Measurements from ENCODE around the gene IGFBP1. TPM values are rescaled to one million over a fixed set of nuclear protein-coding genes. Genes with fewer than 3 reads are reported as not detected.

Gene IGFBP1
- polyA plus RNA-seq, 1 of the 3 experiments (the other 2 are of a cell fraction), result not detected

DNA sequence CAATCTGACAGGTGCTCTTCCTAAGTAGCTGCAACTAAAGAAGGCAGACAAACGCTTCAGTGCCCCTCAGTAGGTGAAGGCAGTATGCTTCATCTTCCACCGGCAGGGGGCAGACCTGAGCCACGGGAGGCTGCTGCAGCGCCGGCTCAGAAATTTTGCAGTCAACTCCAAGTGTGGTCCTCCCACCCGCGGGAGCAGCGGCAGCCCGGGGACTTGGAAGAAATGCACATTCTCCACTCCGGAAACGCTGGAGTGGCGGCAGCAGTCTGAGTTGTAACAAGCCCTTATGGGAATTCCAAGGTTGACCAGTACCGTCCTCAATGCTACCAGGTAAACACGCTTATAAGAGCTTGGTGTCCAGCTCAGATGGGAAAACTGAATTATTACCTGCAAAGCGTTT, 29.4 kb downstream of the IGFBP1 start (continued):
- TF ChIP-seq, protein P1, sequence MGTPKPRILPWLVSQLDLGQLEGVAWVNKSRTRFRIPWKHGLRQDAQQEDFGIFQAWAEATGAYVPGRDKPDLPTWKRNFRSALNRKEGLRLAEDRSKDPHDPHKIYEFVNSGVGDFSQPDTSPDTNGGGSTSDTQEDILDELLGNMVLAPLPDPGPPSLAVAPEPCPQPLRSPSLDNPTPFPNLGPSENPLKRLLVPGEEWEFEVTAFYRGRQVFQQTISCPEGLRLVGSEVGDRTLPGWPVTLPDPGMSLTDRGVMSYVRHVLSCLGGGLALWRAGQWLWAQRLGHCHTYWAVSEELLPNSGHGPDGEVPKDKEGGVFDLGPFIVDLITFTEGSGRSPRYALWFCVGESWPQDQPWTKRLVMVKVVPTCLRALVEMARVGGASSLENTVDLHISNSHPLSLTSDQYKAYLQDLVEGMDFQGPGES (IDR thresholded peaks at IDR 0.05; ENCODE audit: low read depth, low read length), result no peak
- TF ChIP-seq FOXJ3 (CRISPR knock-in tag; IDR thresholded peaks at IDR 0.05) (no peak), SIN3A (IDR thresholded peaks at IDR 0.05; ENCODE audit: borderline replicate concordance, low read depth, low read length) (no peak), NRF1 (IDR thresholded peaks at IDR 0.05; ENCODE audit: low read depth, low read length) (no peak), USF1 (IDR thresholded peaks at IDR 0.05; ENCODE audit: borderline replicate concordance, low read depth) (no peak), TEAD4 (IDR thresholded peaks at IDR 0.05; ENCODE audit: borderline replicate concordance, insufficient read depth) (no peak), EZH2phosphoT487 (IDR thresholded peaks at IDR 0.05; ENCODE audit: borderline replicate concordance, low read depth) (no peak), REST (IDR thresholded peaks at IDR 0.05; ENCODE audit: low read depth, low read length) (no peak), PBX3 (IDR thresholded peaks at IDR 0.05) (no peak), FOSL2 (IDR thresholded peaks at IDR 0.05; ENCODE audit: borderline replicate concordance, low read depth) (no peak), RCOR1 (IDR thresholded peaks at IDR 0.05; ENCODE audit: low read length) (no peak), YY1 (IDR thresholded peaks at IDR 0.05; ENCODE audit: low read depth) (no peak), NFIC (IDR thresholded peaks at IDR 0.05; ENCODE audit: borderline replicate concordance) (no peak), FOXM1 (IDR thresholded peaks at IDR 0.05; ENCODE audit: low read depth) (no peak), RAD21 (IDR thresholded peaks at IDR 0.05; ENCODE audit: low read length) (peak; percentile 86)
- TF ChIP-seq, protein P2, sequence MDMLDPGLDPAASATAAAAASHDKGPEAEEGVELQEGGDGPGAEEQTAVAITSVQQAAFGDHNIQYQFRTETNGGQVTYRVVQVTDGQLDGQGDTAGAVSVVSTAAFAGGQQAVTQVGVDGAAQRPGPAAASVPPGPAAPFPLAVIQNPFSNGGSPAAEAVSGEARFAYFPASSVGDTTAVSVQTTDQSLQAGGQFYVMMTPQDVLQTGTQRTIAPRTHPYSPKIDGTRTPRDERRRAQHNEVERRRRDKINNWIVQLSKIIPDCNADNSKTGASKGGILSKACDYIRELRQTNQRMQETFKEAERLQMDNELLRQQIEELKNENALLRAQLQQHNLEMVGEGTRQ (IDR thresholded peaks at IDR 0.05; ENCODE audit: borderline replicate concordance, low read depth, low read length), result no peak
